Activated T-cell treated with anti-CD3 and anti-CD28 coated beads, Interleukin-2, amount 50 U/mL, for 4 hours (primary cell): Measurements from ENCODE around the gene CLUH. TPM values are rescaled to one million over a fixed set of nuclear protein-coding genes. Genes with fewer than 3 reads are reported as not detected.
A peak's percentile ranks its signal among the peaks of the same experiment; 100 is the strongest.

ENCODE experiments used
- ATAC-seq, 2 donors: fragments of 200-7000 bp; cut with Tn5 transposase; one replicate each; pipeline ENCODE4 v1.10.0; 2021
- DNase-seq: peaks from one replicate; pipeline ENCODE4 v3.0.0-alpha.2; 2020
- H3K27me3 Mint-ChIP-seq: one replicate; pipeline ENCODE4 v1.8.0; 2021; ENCODE audit warnings: low read depth, mixed read lengths
- H3K36me3 Mint-ChIP-seq: one replicate; pipeline ENCODE4 v1.8.0; 2022; ENCODE audit warnings: mixed read lengths; ENCODE audit not compliant: insufficient read depth
- H3K4me1 Mint-ChIP-seq: one replicate; pipeline ENCODE4 v1.8.0; 2021; ENCODE audit warnings: low read depth, mixed read lengths
- H3K4me3 Mint-ChIP-seq: one replicate; pipeline ENCODE4 v1.8.0; 2021; ENCODE audit warnings: mild to moderate bottlenecking, moderate library complexity, mixed read lengths
- H3K9me3 Mint-ChIP-seq: one replicate; pipeline ENCODE4 v1.8.0; 2021; ENCODE audit warnings: mixed read lengths
- total RNA-seq, 3 donors: library from RNA; stranded (reverse); gene quantifications; one replicate each; pipeline ENCODE4 v1.2.1, GENCODE V29; 2021

Gene CLUH, protein sequence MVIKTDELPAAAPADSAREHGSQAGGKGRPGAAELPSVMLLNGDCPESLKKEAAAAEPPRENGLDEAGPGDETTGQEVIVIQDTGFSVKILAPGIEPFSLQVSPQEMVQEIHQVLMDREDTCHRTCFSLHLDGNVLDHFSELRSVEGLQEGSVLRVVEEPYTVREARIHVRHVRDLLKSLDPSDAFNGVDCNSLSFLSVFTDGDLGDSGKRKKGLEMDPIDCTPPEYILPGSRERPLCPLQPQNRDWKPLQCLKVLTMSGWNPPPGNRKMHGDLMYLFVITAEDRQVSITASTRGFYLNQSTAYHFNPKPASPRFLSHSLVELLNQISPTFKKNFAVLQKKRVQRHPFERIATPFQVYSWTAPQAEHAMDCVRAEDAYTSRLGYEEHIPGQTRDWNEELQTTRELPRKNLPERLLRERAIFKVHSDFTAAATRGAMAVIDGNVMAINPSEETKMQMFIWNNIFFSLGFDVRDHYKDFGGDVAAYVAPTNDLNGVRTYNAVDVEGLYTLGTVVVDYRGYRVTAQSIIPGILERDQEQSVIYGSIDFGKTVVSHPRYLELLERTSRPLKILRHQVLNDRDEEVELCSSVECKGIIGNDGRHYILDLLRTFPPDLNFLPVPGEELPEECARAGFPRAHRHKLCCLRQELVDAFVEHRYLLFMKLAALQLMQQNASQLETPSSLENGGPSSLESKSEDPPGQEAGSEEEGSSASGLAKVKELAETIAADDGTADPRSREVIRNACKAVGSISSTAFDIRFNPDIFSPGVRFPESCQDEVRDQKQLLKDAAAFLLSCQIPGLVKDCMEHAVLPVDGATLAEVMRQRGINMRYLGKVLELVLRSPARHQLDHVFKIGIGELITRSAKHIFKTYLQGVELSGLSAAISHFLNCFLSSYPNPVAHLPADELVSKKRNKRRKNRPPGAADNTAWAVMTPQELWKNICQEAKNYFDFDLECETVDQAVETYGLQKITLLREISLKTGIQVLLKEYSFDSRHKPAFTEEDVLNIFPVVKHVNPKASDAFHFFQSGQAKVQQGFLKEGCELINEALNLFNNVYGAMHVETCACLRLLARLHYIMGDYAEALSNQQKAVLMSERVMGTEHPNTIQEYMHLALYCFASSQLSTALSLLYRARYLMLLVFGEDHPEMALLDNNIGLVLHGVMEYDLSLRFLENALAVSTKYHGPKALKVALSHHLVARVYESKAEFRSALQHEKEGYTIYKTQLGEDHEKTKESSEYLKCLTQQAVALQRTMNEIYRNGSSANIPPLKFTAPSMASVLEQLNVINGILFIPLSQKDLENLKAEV (N-terminal part only)
- total RNA-seq = 100 to 1,000 TPM; 245 to 297 (median 279) TPM

DNA sequence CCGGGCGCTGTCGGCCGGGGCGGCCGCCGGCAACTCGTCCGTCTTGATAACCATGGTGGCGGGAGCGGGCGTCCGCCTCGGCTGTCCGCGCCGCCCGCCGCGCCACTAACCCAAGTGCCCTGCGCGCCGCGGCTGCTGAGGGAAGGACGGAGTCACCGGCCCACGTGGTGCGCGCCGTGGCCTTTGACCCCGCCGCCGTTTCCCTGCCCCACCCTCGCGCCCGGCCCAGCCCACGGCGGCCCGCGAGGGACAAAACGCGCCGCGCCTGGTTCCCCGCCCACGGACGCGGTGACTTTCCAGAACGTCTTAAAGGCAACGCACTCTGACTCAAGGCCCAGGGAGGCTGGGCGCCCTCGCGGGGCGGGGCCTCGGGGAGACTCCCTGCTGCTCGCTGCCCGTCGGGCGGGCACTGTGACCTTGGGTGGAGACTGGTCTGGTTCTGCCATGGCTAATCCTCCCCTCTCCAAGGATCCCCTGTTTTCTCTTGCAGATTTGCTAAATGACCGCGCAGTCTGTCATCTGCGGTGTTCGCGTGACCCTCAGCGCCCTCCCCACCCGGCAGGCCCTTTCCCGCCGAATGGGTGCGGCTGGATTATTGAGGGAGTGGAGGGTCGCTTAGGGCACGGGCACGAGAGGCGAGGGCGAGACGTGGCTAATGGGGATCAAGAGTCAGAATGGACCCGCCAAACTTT, at the start of gene CLUH:
Gene CLUH, minus strand, starts transcription at position 157 of the 692 bp plus-strand sequence. Its CDS starts 103 bp downstream, at position 54.
- H3K36me3 Mint-ChIP-seq = no peaks in the 10 kb centered on the region

DNA sequence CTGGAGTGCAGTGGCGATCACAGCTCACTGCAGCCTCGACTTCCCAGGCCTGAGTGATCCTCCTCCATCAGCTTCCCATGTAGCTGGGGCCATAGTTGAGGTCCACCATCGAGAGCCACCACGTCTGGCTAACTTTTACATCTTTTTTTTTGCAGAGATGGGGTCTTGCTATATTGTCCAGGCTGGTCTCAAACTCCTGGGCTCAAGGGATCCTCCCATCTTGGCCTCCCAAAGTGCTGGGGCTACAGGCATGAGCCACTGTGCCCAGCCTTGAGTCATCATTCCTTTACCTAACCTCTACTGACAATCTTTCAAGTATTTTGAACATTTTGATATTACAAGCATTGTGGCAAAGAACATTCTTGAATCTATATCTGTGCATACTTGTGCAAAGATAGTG, 47.3 kb upstream of the CLUH start:
- H3K9me3 Mint-ChIP-seq = no peaks in the 10 kb centered on the region
- peaks cover 63% of the 10 kb centered on the region for H3K27me3 Mint-ChIP-seq
- DNase-seq (no peak), ATAC-seq (no peak)
- peaks cover 8% of the 10 kb centered on the region for H3K4me1 Mint-ChIP-seq
- no peaks in the 10 kb centered on the region for H3K36me3 Mint-ChIP-seq
- H3K4me3 Mint-ChIP-seq = no peak overlapping the region

More for the DNA sequence above, at the start of gene CLUH:
- ATAC-seq (peak; percentile 89 to 91), DNase-seq (peak; percentile 97)
- Mint-ChIP-seq H3K4me1 (peaks cover 33% of the 10 kb centered on the region), H3K27me3 (no peaks in the 10 kb centered on the region), H3K9me3 (no peaks in the 10 kb centered on the region), H3K4me3 (peak within 1 kb of the TSS; percentile 91)

DNA sequence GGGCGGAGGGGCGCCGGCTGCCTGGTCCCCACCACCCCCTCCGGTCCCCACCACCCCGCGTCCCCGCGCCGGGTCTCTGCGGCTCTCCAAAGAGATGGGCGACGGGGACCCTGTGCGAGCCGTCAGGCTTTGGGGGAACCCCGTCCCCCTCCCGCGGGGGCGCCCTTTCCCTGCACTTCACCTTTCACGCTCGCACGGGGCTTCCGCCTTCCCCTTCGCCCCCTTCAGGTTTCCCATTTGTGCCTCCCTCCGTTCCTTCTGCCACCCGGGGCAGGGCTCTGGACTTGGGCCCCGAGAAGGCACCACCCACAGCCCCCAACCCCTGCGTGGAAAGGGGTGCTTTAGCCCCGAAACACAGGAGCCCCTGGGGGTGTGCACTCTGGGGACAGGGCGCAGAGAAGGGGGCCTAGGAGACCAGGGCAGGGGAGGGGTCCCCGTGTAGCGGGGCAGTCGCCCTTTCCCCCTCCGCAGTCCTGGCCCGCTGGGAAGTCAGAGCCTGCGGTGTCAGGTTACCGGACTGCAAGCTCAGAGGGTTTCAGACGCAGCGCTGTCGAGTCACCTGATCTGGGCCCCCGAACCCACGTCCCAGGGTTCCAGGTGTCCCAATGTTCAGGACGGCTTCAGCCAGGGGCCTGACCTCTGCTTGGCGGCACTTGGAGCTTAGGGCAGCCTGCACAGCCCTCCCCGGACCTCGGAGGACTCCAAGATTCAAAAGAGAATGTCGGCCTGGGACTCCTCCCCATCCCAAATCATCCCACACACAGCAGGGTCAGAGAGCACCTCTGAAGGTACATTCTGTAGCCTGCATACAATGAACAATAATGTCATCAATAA, 44.5 kb upstream of the CLUH start:
- no peaks in the 10 kb centered on the region for H3K36me3 Mint-ChIP-seq
- H3K4me1 Mint-ChIP-seq = peaks cover 8% of the 10 kb centered on the region
- peak overlapping the region; percentile 29 for H3K4me3 Mint-ChIP-seq
- H3K27me3 Mint-ChIP-seq = peaks cover 69% of the 10 kb centered on the region
- DNase-seq = no peak
- ATAC-seq = peak; percentile 28 to 32
- H3K9me3 Mint-ChIP-seq = no peaks in the 10 kb centered on the region

DNA sequence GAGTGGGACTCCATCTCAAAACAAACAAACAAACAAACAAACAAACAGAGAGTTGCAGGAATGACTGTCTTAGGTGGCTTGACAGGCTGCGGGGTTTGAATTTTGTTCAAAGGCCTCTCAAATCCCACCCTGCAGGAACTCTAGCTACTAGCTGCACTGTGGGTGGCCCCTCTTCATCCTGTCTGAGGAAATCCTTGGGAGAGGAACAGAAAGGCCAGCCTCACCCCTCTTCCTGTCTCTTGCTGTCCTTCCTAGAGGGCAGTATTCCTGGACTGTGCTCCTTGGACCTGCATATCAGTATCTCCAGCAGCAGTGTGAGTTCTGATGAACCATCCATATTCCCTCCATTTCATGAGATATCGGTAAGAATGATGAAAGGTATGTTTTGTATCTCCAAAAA, 39.9 kb upstream of the CLUH start:
- H3K27me3 Mint-ChIP-seq = peaks cover 62% of the 10 kb centered on the region
- no peaks in the 10 kb centered on the region for H3K9me3 Mint-ChIP-seq
- H3K4me1 Mint-ChIP-seq = peaks cover 7% of the 10 kb centered on the region
- DNase-seq (no peak), ATAC-seq (no peak)
- H3K36me3 Mint-ChIP-seq = no peaks in the 10 kb centered on the region
- H3K4me3 Mint-ChIP-seq = no peak overlapping the region

DNA sequence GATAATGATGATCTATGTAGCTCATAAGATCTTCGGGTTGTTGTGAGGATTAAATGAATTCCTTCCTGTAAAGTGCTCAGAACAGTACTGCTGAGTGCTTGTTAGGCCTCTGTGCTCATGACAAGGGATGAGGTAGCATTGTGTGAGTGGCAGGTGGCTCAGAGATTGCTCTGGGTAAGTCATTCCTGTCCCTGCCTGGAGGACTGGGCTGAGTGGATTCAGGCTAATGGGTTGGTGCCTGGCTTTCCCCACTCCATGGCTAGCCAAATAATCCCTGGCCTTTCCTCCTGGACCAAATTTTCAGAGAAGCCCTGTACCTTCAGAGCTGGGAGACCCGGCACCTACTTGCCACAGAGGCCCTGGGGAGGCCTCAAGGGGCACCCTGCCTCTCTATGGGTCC, 39.2 kb upstream of the CLUH start:
- H3K4me3 Mint-ChIP-seq = no peak overlapping the region
- DNase-seq = no peak
- no peak for ATAC-seq
- no peaks in the 10 kb centered on the region for H3K9me3 Mint-ChIP-seq
- peaks cover 2% of the 10 kb centered on the region for H3K4me1 Mint-ChIP-seq
- peaks cover 63% of the 10 kb centered on the region for H3K27me3 Mint-ChIP-seq
- H3K36me3 Mint-ChIP-seq = no peaks in the 10 kb centered on the region

DNA sequence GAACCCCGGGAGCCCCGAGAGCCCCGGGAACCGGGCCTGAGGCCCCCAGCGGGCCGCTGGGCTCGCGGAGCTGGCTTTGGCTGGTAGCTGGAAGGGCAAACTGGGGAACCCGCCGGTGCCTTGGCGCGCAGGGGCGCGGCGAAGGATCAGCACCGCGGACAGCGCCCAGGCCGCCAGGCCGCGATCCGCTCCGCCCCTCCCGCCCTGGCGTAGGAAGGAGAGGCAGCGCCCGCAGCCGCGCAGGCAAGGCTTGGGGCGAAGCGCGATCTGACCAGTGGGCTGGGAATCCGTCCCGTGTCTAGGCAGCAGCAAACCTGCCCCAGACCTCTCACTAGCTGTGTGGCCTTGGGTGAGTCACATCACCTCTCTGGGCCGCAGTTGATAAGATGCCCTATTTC, 38.2 kb upstream of the CLUH start:
- no peak overlapping the region for H3K4me3 Mint-ChIP-seq
- DNase-seq = peak; percentile 60
- H3K4me1 Mint-ChIP-seq = no peaks in the 10 kb centered on the region
- H3K27me3 Mint-ChIP-seq = peaks cover 67% of the 10 kb centered on the region
- ATAC-seq = peak; percentile 98 to 99
- H3K36me3 Mint-ChIP-seq = no peaks in the 10 kb centered on the region
- H3K9me3 Mint-ChIP-seq = no peaks in the 10 kb centered on the region

DNA sequence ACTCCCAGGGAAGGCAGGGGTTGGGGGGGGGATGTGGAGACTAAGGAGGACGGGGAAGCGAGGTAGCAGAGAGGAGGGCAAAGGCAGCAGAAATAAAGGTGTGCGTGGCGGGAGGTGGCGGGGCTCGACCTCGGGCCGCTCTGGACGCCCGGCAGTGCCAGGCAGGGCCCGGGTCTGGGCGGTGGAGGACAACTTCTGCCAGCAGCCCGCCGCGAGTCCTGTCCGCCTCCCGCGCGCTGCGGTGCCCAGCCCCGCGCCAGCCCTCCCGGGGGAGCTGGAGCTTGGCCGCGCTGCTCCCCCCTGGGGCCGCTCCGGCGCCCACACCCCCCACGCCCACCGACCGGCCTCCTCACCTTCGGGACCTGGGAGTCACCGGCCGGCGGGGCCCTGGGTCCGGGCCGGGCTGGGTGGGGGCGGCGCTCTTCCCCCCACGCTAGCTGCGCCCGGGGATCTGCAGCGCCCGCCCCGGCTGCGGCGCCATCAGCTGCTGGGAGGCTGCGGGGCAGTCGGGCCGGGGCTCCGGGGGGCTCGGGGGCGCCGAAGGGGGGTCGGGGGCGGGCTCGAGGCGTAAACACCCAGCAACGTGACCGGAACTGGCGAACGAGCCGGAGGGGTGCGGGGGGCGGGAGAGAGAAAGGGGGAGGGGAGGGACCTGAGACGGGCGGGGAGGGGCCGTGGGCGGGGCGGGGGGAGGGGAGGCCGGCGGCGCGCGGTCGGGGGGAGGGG, 37.7 kb upstream of the CLUH start, which contains the start of gene CCDC92B:
Gene CCDC92B, minus strand, starts transcription at position 595 of the 726 bp plus-strand sequence. CDS start 14,507 bp downstream, outside the sequence.
- no peak for ATAC-seq
- DNase-seq = no peak
- no peaks in the 10 kb centered on the region for H3K36me3 Mint-ChIP-seq
- H3K27me3 Mint-ChIP-seq = peaks cover 69% of the 10 kb centered on the region
- no peaks in the 10 kb centered on the region for H3K4me1 Mint-ChIP-seq
- H3K4me3 Mint-ChIP-seq = no peak within 1 kb of the TSS
- H3K9me3 Mint-ChIP-seq = no peaks in the 10 kb centered on the region

DNA sequence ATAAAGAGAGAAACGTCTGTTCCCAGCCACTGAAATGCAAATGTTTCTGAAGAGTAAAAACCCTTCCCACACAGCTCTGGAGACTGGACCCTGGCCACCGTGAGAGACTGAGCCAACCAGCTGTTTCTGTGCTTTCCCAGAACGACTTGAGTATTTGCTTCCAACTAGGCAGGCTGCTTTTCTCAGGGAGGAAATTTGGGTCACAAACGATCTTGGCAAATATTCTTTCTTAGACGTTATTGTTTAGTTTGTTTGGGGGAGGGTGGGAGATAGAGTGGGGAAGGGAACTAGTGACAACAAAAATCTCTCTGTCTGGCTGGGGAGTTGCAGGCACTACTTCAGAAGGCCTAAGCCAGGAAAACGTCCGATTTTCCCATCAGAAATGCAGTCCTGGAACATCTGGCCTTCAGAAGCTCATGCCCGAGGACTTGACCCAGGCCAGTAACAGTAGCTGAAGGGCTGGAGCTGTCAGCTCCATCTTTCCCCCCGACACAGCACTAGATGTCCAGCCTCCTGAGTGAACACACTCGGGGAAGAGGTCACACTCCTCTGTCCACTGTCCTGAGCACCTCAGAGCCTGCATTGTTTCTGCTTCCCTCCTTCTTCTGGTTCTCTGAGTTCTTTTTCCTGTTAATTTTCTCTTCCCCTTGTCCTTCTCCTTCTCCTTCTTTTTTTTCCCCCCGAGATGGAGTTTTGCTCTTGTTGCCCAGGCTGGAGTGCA, 33.9 kb upstream of the CLUH start:
- Mint-ChIP-seq H3K36me3 (no peaks in the 10 kb centered on the region), H3K9me3 (no peaks in the 10 kb centered on the region), H3K4me1 (no peaks in the 10 kb centered on the region), H3K27me3 (peaks cover 57% of the 10 kb centered on the region), H3K4me3 (no peak overlapping the region)
- DNase-seq = no peak
- no peak for ATAC-seq

DNA sequence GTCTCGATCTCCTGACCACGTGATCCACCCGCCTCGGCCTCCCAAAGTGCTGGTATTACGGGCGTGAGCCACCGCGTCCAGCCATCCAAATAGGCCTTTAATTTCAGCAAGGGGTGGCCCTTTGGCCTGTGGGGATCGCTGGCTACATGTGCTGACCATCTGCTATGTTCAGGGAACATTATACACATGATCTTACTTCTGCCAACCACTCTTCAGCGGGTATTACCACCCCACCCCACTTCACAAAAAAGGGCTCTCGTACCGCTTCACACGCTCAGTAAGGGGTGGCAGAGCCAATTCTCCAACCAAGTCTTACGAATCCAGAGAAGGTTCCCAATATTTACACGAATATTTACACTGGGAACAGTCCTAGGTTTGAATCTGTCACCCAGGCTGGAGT, 26.1 kb upstream of the CLUH start:
- Mint-ChIP-seq H3K36me3 (no peaks in the 10 kb centered on the region), H3K27me3 (peaks cover 12% of the 10 kb centered on the region)

DNA sequence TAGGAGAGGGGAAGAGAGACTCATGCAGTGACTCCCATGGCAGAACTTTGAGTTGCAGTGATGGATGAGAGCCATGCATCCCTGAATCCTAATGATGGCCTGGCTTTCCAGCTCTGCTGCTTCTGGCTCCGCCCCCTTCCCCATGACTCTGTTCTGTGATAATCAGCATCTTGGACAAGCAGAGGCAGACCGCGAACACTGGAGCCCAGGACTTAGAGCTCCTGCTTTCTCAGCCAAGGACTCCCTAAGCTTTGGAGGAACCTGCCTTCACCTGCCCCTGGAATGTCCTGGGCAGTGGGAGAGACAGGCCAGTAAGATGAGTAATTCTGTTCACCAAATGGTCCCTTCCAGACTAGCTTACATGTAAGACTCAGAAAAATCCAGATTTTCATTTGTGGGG, 25.4 kb upstream of the CLUH start:
- ATAC-seq (no peak), DNase-seq (no peak)
- H3K27me3 Mint-ChIP-seq = peaks cover 5% of the 10 kb centered on the region
- no peak overlapping the region for H3K4me3 Mint-ChIP-seq
- no peaks in the 10 kb centered on the region for H3K4me1 Mint-ChIP-seq
- H3K36me3 Mint-ChIP-seq = no peaks in the 10 kb centered on the region
- H3K9me3 Mint-ChIP-seq = no peaks in the 10 kb centered on the region

More for the DNA sequence above, 26.1 kb upstream of the CLUH start:
- no peak overlapping the region for H3K4me3 Mint-ChIP-seq
- H3K9me3 Mint-ChIP-seq = no peaks in the 10 kb centered on the region
- no peaks in the 10 kb centered on the region for H3K4me1 Mint-ChIP-seq
- DNase-seq (no peak), ATAC-seq (no peak)

DNA sequence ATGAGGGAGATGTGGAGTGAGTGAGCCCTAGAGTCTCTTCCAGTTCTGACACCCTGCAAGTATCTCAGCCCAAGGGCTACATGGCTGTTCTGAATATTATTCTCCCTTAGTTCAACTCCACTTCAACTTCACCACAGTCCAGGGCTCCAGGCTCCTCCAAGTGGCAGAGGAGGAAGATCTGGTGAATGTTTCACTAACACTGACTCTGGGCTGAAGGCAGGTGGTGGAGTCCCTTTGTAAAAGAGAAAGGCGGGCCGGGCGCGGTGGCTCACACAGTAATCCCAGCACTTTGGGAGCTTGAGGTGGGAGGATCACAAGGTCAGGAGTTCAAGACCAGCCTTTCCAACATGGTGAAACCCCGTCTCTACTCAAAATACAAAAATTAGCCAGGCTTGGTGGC, 24.3 kb upstream of the CLUH start:
- peaks cover 5% of the 10 kb centered on the region for H3K27me3 Mint-ChIP-seq
- no peak overlapping the region for H3K4me3 Mint-ChIP-seq
- no peaks in the 10 kb centered on the region for H3K4me1 Mint-ChIP-seq
- ATAC-seq (no peak), DNase-seq (no peak)
- no peaks in the 10 kb centered on the region for H3K36me3 Mint-ChIP-seq
- no peaks in the 10 kb centered on the region for H3K9me3 Mint-ChIP-seq

DNA sequence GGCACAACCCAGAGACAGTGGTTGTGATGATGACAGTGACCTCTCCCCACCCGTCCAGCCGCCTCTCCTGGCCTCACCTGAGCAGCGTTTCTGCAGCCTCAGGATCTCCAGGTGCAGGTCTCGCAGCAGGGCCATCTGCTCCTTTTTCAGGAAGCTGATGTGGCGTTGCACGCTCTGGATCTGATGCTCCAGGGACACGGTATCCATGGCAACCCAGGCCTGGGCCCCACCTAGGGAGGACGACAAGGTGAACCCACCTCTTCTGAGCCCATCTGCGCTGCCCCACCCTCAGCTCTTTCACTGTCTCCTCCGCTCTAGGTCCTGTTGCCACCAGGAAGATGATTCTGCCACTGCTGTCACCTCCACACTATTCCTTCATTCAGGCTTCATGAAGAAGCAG, 23.4 kb upstream of the CLUH start:
- no peak for ATAC-seq
- Mint-ChIP-seq H3K4me1 (no peaks in the 10 kb centered on the region), H3K4me3 (no peak overlapping the region), H3K27me3 (peaks cover 5% of the 10 kb centered on the region), H3K9me3 (no peaks in the 10 kb centered on the region), H3K36me3 (no peaks in the 10 kb centered on the region)
- DNase-seq = no peak
